NCI-H1436 treated with DMSO at 0.1 percent for 48 hours (cell line): Measurements from ENCODE around the gene MAB21L2.

Experiments used
- DNase-seq: peaks from one replicate; lab custom pipeline; 2025; lab: John Stamatoyannopoulos, UW

MAB21L2 gene

GRCh38 chr4:150619042-150619441 lies 37.1 kb downstream of the MAB21L2 start:
- no peak for DNase-seq

DNA sequence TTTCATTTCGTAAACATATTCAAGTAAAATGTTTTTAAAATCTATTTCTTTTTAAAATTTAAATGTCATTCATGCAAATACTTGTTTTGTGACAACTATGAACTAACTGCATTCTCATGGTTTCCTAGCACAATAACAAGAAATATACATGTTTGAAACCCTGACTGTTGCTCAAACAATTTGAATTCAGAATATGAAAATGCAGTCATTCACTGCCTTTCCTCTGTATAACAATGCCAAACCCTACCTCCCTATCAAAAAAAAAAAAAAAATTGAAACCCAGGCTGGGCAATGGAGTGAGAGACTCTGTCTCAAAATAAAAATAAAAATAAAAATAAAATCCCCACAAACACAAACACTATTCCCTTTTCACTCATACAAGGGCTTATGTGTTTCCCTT lies 42.1 kb downstream of the MAB21L2 start:
- no peak for DNase-seq

DNA sequence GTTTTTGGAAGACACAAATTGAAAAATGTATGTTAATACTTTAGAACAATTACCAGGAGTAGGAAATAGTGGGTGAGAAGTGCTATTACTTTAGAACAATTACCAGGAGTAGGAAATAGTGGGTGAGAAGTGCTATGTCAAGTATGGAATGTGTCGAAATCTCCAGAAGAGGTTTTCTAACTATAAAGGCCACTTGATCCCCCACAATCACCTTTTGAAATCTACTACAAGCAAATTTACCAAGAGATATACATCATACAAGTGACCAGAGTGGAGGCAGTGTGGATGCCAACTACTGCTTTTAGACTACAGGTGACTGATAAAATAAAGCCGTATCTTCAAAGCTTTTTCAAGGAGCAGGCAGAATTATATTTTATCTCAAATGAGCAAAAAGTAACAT lies 43.1 kb downstream of the MAB21L2 start:
- DNase-seq: no peak

GRCh38 chr4:150628073-150628472 lies 46.1 kb downstream of the MAB21L2 start:
- DNase-seq: no peak

- no peak for DNase-seq
Observed at GRCh38 chr4:150632639-150633038, 50.7 kb downstream of the MAB21L2 start.
